ENCODE data around the gene COL11A1.

The COL11A1 gene

GRCh38 chr1:102897557-102897956, 210.8 kb downstream of the COL11A1 start:
- no peak for DNase-seq

- no peak for DNase-seq
Measured at GRCh38 chr1:102896771-102897170, 211.6 kb downstream of the COL11A1 start.

DNA sequence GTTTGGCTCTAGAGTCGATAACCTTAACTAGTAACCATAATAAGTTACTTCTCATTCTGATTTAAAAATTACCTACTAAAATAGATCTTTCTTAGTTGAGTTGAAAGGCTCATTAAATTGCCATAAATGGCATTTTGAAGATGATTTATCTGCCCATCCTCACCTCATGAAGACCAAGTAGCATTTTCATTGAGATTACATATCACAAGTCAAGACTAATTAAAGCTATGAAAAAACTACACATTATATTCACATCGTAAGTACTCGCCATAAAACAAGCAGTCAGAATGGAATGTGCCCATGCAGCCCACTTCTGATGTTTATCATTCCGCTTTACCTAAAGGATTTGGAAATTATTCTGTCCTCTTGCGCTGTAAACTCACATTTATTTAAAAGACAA, 212.0 kb downstream of the COL11A1 start:
- no peak for DNase-seq

GRCh38 chr1:102891868-102892625, 216.3 kb downstream of the COL11A1 start:
- DNase-seq, result no peak

DNA sequence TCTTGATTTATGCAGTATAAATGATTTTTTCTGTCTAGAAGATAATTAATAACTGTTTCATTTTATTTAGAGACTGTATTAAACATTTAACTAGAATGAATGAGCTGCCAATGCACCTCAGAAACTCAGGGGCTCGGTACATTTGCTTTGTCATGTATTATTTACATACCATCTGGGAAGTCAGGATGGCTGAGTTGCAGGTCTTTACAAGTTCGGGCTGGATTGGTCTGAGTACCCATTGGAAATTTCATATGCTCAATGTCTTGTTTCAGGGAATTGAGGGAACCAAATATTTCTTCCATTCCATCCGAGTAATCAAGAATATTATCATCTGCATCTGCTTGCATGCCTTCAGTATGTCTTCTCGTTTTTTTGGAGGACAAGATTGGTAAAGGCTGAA, 221.7 kb downstream of the COL11A1 start:
- no peak for DNase-seq

- DNase-seq, result no peak
Measured at GRCh38 chr1:102884238-102884637, 224.1 kb downstream of the COL11A1 start.

DNA sequence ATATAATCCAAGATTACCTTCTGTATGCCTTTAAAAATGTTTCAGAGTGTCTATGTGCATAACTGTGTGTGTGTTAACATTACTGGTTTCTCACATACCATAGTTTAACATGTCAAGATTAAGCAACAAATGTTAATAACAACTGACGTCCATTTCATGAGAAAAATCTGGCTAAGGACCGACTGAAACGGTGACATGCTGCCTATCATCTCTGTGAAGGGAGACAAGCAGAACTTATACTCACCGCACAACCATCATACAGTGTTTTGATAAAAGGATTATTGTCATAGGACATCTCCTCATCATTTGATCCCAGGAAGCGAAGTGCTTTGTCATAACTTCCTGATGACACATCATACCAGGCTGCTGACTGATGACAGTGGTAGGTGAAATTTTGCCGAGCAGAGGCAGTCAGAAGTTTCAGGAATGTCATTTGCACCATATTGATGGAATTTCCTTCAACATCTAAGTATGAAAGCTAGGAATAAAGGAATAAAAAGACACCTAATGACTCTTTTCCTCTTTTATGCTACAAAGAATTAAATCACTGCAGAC, 228.8 kb downstream of the COL11A1 start:
- no peak for DNase-seq

DNA sequence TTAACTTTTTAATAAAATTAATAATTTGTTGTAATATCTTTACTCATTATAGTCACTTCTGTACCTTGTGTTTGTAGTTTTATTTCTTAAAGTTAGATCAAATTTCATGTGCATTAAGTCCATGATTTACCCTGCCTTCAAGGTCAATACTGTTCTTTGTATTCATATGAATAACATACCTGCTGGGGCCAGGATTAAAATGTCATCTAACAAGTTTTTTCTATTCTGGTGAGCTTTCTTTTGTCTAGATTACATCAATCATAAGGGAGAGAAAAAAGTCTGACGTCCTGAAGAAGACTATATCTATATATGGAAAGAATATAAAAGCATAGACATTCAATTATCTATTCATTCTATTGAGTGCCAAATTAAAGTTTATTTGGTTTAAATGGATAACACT, 232.6 kb downstream of the COL11A1 start:
- no peak for DNase-seq

DNA sequence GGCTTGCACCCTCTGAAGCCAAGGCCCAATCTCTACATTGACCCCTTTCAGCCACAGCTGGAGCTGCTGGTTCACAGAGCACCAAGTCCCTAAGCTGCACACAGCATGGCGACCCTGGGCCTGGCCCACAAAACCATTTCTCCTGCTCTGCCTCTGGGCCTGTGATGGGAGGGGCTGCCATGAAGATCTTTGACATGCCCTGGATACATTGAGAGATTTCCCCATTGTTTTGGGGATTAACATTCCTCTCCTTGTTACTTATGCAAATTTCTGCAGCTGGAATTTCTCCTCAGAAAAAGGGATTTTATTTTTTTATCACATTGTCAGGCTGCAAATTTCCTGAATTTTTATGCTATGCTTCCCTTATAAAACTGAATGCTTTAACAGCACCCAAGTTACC, 235.8 kb downstream of the COL11A1 start:
- no peak for DNase-seq

DNA sequence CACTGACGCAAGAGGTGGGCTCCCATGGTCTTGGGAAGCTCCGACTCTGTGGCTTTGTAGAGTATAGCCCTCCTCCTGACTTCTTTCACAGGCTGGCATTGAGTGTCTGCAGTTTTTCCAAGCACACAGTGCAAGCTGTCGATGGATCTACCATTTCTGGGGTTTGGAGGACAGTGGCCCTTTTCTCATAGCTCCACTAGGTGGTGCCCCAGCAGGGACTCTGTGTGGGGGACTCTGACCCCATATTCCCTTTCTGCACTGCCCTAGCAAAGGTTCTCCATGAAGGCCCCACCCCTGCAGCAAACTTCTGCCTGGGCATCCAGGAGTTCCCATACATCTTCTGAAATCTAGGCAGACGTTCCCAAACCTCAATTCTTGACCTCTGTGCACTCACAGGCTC, 236.2 kb downstream of the COL11A1 start:
- DNase-seq, result no peak

GRCh38 chr1:102863704-102864103, 244.6 kb downstream of the COL11A1 start:
- DNase-seq, result no peak

GRCh38 chr1:102861247-102861646, 247.1 kb downstream of the COL11A1 start:
- no peak for DNase-seq

DNA sequence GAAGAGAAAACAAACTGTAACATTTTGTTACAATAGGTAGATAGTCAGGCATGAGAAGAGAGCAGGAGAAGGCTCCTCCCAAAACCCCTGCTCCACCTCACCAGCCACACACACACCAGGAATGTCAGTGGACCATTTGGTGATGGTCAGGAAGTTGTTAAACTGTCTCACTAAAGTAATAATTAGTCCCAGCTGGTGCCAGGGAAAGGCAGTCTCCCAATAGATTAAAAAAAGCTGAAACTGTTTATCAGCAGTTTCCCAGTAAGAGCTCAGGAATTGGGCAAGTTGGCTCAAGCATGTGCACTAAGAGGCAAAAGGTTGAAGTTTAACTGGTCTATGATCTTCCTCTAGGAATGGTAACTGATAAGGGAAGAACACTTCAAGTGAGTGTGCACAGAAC, 249.6 kb downstream of the COL11A1 start:
- no peak for DNase-seq

DNA sequence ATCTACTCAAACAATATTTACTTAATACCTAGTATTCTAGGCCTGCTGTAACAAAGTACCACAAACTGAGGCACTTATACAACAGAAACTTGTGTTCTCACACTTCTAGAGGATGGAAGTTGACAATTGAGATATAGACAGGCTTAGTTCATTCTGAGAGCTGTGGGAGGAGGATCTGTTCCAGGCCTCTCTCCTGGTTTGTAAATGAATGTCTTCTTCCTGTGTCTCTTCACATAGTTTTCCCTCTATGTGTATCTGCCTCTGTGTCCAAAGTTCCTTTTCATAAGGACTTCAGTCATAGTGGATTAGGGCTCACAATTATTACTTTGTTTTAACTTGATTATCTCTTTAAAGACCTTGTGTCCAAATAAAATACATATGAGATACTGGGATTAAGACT, 251.1 kb downstream of the COL11A1 start:
- DNase-seq, result no peak

GRCh38 chr1:102853701-102854187, 254.6 kb downstream of the COL11A1 start:
- no peak for DNase-seq

GRCh38 chr1:102853136-102853535, 255.2 kb downstream of the COL11A1 start:
- DNase-seq, result no peak

- no peak for DNase-seq
Measured at GRCh38 chr1:102852613-102853012, 255.7 kb downstream of the COL11A1 start.

DNA sequence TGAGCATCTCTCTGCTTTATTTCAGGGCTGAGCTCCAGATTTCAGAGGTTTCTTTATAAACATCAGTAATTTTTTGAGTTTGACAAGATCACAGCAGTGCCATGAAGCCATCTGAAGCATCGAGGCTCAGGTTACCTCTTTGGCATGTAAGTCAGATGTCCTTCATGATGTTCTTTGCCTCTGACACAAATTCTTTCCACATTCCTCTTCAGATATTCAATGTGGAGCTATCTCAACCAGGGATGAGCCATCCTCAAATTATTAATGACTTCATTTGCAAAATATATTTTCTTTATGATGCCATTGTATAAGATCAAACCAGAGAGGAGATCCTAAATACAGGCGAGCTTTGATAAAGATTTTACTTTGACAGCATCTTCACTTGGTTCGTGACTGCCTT, 256.7 kb downstream of the COL11A1 start:
- DNase-seq, result no peak

DNA sequence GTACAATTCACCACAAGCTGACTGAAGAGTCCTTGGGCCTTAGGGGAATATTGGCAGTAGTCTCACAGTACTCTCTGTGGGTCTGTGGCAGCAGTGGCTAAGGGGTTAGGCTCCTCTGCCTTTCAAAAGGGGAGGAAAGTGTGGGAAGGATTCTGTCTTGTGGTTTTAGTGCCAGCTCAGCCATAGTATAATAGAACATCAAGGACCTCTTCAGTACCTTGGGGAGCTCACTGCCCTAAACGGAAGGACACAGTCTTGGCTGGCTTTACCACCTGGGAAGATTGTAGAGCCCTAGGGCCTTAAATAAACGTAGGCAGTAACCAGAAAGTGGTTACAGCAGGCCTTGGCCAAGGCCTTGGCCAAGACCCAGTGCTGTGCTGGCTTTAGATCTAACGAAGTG, 265.7 kb downstream of the COL11A1 start:
- DNase-seq, result no peak

DNA sequence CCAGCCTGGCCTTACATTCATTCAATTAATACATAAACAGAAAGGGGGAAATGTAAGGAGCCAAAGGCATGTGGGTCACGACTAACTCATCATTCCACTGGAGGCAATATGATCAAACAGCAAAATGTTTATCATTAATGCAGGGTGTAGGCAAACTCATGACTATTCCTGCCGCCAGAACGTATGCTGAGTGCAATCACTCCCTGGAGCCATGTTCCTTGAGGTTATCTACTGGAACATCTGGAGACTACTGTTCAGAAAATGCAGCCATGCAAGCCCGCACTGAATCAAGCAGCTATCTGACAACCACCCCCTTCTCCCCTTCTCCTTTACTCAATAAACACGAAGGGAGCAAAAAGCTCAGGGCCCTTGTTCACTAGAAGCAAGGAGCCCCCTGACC, 267.6 kb downstream of the COL11A1 start:
- DNase-seq, result no peak

- DNase-seq, result no peak
Measured at GRCh38 chr1:102838016-102838415, 270.3 kb downstream of the COL11A1 start.

GRCh38 chr1:102837551-102837950, 270.8 kb downstream of the COL11A1 start:
- no peak for DNase-seq

DNA sequence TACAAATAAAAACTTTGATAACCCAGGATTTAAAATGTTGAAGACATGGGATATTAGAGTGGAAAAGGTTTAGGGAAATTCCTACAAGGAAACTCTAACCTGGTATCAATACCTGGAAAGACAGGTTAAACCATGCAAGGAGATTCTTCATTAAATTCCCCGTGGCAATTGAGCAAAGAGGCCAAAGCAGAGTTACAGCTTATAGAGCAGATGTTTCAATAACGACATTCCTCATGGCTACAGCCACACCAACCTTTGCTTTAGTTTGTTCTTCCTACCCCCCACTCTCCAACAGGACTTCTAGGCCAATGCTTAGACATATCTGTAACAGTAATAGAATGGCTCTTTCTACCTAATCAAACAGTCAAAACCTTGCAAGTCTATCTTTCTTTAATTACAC, 271.3 kb downstream of the COL11A1 start:
- no peak for DNase-seq

DNA sequence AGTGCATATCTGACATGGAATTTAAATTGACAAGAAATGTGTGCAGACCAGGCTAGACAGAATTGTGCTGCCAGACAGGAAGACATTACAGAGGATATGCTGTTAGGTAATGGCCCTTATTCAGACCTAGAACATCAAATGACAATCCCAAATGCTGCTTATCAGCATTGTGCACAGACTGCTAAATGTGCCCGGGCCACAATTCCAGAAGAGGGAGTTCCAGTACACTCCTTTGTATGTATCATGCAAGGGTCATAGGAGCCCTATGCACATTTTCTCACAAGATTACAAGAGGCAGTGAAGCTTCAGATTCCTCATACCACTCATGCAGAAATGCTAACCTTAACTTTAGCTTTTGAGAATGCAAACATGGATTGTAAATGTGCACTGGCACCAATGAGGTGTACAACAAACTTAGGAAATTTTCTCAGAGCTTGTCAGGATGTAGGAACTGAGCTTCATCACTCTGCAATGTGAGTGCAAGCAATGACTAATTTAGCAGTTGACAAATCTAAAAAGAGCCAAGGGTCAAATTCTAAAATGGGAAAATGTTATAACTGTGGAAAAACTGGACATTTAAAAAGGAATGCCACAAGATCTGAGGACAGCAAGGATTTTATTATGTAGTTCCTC, 273.5 kb downstream of the COL11A1 start:
- no peak for DNase-seq

All from stimulated activated naive CD4-positive, alpha-beta T cell treated with Interleukin-2 at 50 U/mL for 16 hours (primary cell).